Stimulated activated CD4-positive, alpha-beta T cell treated with anti-CD3 and anti-CD28 coated beads, Interleukin-4, amount 100 ng/mL, for 1 hour (primary cell): ENCODE measurements around the gene CGB5.
"Not testable (repeated sequence)": the region's sequence is repeated elsewhere in the genome, so short reads cannot be mapped to it uniquely, and the experiment has no call there.

ENCODE experiments used
- DNase-seq: peaks from one replicate; pipeline ENCODE4 v3.0.0-alpha.2; 2020

The CGB5 gene

DNA sequence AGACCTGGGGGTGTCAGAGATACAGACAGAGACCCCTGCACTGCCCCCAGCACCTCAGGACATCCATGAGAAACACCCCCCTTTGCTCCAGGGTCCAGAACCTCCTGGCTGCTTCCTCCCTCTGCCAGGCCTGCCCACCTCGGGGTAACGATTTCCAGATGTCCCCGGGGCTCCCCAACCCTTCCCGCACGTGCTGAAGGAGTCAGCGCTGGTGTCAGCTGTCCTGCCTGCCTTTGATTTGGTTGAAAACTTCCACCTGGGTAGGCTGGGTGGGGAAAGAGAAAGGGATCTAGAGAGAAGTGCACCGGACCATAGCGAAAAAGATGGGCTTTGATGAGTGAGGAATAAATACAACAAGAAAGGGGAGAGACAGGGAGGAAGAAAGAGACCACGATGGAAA, 15.4 kb downstream of the CGB5 start:
- DNase-seq: no peak

DNA sequence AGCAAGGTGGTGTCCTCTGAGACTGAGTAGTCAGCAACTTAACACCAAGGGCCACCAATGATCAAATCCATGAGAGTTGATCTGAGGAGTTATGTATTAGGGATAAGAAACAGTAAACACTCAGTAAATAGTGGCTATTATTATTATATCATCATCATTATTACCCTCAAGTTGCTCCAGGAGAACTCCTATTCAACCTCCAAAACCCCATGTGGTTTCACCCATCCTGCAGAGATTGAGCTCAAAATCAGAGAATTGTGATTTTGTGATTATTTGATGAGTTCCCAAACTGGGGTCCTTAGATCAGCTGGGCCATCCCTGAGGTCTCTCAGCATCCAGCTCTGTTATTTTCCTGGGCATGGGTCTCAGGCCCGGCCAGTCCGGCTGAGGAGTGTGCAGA, 17.4 kb downstream of the CGB5 start:
- no peak for DNase-seq

DNA sequence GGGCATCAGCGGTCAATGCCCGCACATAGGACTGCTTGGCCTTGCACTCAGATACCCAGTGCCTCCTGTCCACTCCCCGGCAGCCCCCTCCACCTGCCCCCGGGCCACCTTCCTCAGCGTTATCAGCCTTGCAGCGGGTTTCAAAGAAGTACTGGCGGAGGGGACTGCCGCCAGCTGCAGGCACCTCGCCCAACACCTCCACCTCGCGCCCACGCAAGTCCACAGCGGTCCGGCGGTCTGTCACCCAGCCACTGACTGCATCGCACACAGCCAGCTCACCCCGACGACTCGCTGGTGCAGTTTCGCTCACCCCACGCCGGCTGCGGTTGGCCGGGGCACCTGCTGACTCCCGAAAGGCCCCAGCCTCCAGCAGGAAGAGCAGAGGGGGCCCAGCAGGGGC, 17.8 kb downstream of the CGB5 start:
- DNase-seq: no peak

DNA sequence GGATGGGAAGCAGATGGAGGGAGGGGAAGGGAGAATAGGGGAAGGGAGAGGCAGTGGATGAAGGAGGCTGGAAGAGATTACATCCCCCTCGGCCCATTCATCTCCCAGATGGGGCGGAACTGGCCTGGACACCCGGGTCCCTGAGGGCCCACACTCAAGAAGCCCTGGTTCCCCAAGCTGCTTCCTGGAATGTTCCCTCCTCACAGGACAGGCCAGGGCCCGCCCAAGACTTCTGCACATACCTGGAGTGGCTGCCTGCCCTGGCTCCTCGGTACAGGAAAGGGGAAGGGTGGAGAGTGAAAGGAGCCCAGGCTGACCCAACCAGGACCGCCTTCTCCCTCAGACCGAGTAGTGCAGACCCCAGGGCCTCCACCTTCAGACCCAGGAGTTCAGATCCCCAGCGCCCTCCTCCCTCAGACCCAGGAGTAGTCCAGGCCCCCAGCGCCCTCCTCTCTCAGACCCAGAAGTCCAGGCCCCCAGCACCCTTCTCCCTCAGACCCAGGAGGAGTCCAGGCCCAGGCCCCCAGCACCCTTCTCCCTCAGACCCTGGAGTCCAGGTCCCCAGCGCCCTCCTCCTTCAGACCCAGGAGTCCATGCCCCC, 20.5 kb downstream of the CGB5 start:
- DNase-seq: no peak

DNA sequence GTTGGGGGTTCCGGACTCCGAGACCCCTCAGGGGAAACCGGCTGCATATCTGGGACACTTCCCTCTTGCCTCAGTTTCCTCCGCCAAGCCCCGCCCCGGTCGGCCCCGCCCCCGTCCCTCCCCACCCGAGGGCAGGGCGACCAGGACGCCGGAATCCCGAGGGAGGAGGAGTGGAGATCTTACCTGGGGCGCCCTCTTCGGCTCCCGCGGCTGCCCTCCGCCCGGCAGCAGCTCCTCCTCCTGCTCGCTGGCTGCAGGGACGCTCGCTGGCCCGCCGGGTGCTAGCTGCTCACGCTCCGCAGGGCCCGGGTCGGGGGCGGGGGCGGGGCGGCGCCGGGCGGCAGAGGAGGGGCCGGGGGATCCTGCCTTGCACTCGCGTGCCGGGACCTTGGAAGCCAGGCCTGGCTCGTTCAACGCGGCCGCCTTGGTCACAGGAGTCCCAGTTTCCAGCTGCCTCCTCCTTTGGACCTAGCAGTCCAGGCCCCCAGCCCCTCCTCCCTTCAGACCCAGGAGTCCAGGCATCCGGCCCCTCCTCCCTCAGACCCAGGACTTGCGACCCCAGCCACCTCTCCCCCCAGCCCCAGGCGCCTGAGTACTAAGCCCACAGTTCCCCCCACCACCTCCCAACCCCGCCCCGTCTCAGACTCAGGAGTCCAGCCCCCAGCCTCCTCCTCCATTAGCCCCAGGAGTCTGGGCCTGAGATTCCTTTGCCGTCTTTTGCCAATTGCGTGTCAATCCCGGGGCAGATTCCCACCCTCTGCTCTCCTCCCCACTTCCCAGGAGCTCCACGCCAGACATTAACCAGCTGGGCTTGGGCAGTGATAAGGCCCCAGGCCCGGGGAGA, 21.3 kb downstream of the CGB5 start, which contains the start of gene NTF4:
TSS of gene NTF4 (minus strand) at position 51 of the 844 bp plus-strand sequence. CDS start 2,821 bp downstream, outside the sequence.
- no peak for DNase-seq

DNA sequence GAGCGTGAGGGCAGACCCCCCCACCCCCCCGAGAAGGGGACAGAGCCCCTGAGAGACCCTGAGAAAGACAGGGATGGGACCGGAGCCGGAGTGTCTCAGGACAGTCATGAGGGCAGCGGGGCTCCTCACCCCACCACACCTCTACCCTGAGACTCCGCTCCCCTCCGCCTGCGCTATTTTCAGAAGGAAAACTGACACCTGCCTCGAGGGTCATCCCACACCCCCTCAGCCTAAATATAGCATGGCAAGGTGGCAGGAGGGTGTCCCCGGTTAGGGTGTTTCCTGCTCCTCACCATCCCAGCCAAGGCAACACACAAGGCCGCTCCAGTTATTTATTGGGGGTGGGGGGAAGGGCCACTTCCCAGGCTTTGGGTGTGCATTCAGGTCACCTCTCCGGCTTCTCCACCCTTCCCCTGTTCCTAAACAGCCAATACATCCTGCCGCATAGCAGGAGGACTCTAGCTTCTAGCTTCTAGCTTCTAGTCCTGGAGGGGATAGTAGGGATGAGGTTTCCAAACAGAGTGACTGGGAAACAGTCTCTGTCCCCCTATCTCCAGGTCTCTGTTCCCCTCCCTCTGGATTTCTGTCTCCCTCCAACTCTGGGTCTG, 22.4 kb downstream of the CGB5 start:
- DNase-seq: no peak

DNA sequence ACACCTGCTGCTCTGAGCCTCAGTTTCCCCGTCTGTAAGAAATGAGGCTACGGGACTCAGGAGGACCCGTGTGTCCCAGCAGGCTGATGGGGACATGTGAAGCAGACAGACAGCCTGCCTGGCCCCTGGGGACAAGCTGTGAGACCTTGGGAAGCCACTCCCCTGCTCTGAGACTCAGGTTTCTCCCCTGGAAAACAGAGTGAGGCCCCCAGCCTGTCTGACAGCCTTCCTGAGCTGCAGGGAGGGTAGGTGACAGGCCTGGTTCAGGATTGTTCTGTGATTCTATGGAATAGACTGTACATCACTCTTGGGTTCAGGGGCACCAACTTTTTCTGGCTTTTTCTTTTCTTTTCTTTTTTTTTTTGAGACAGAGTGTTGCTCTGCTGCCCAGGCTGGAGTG, 23.9 kb downstream of the CGB5 start:
- no peak for DNase-seq

DNA sequence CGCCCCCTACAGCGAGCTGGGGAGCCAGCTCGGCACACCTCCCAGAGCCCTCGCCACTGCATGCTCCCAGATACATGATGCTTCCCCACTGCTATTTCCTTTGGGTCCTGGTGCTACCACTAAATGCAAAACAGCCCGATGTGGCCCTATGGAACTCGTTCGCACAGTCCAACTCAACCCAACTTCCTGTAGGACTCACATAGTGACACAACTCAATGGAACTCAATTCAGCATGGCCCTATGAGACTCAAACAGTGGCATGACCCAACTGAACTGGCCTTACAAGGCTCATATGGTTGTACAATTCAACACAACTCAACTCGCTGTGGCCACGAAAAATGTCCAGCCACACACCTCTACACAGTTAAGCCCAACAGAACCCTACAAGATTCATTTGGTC, 25.4 kb downstream of the CGB5 start:
- DNase-seq: no peak

DNA sequence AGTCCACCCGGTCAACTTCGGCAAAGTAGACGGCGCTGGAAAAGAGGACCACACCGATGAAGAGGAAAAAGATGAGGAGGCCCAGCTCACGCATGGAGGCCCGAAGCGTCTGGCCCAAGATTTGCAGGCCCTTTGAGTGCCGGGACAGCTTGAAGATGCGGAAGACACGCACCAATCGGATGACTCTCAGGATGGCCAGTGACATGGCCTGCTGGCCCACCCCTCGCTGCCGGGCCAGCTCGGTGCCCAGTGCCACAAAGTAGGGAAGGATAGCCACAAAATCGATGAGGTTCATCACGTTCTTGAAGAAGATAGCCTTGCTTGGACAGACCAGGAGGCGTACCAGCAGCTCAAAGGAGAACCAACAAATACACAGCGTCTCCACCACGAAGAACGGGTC, 26.8 kb downstream of the CGB5 start:
- no peak for DNase-seq

DNA sequence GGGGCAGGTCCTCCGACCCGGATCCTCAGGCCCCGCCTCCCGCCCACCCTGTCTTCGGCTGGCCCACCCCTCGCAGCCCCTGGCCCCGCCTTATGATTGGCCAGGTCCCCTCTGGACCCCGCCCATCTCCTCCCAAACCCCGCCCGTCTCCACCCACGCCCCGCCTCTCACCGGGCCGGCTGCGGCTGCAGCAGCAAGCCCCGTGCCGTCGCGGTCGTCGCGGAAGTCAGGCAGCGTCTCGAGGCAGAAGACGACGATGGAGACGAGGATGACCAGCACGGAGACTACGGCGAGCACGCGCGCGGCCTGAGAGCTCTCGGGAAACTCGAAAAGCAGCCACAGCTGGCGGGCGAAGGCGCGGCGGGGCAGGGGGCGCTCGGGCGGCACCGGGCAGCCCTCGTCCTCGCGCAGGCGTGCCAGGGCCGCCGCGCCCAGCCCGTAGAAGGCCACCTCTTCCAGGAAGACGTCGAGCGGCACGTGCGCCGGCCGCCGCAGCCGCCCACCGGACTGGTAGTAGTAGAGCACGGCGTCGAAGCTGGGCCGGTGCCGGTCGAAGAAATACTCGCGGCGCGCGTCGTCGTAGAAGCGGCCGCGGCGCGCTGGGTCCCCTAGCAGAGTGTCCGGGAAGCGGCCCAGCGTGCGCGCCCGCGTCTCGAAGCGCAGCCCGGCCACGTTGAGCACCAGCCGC, 28.4 kb downstream of the CGB5 start:
- no peak for DNase-seq

DNA sequence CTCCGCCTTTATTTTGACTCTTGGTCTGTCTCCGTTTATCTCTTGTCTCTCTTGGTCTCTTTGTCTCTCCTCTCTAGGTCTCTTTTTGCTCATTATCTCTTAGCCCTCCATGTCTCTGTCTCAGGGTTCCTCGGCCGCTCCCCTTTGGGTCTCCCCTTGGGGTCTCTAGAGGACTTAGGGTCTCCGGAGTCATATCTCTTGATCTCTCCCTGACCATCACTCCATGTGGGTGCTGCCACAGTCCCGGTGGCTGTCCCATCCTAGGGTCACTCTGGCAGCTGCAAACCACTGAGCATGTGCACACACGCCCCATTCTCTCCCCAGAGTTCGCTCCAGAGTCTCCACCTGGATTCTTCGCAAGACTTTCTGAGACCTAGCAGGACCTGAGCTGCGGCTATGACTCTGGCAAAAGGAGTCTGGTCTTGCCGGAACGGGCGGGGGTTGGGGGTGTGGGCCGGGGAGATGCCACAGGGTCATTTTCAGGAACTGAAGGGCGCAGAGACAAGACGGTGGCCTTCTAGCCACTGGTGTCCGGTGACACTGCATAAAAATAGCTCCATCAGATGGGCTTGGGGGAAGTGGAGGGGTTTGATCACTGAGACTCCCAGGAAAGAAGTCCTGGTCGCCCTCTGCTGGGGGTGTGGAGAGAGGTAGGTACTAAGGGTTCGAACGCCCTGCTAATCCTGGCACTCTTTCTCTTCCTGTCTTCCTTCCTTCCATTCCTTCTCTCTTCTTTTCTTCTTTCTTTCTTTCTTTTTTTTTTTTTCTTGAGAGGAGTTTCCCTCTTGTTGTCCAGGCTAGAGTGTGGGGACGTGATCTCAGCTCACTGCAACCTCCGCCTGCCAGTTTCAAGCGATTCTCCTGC, 30.1 kb downstream of the CGB5 start:
- no peak for DNase-seq

DNA sequence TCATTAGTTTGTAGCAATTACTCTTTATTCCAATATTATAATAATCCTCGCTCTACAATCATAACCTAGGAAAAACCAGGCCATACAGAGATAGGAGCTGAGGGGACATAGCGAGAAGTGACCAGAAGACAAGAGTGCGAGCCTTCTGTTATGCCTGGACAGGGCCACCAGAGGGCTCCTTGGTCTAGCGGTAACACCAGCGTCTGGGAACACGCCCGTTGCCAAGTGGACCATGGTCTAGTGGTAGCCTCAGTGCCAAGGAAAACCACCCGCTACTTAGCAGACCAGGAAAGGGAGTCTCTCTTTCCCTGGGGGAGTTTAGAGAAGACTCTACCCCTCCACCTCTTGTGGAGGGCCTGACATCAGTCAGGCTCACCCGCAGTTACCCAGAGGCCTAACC, 31.2 kb downstream of the CGB5 start:
- DNase-seq: not testable (repeated sequence)

DNA sequence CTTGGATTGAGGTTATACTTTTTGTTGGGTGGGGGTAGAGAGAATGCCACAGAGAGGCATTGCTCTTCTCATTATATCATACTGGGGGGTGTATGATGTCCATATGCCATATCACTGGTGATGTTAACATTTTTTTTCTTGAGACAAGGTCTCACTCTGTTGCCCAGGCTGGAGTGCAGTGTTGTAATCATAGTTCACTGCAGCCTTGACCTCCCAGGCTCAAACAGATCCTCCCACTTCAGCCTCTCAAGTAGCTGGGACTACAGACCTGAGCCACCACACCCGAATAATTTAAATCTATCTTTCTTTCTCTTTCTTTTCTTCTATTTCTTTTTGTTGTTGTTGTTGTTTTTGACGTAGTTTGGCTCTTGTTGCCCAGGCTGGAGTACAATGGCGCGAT, 36.7 kb downstream of the CGB5 start:
- DNase-seq: no peak

DNA sequence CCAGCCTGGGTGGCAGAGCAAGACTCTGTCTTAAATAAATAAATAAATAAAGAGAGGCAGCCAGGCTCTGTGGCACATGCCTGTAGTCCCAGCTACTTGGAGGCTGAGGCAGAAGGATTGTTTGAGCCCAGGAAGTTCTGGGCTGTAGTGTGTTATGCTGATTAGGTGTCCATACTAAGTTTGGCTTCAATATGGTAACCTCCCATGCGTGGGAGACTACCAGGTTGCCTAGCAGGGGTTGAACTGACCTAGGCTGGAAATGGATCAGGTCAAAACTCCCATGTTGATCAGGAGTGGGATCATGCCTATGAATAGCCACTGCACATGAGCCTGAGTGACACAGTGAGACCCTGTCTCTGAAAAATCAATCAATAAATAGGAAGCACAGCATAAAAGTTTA, 37.6 kb downstream of the CGB5 start:
- no peak for DNase-seq

DNA sequence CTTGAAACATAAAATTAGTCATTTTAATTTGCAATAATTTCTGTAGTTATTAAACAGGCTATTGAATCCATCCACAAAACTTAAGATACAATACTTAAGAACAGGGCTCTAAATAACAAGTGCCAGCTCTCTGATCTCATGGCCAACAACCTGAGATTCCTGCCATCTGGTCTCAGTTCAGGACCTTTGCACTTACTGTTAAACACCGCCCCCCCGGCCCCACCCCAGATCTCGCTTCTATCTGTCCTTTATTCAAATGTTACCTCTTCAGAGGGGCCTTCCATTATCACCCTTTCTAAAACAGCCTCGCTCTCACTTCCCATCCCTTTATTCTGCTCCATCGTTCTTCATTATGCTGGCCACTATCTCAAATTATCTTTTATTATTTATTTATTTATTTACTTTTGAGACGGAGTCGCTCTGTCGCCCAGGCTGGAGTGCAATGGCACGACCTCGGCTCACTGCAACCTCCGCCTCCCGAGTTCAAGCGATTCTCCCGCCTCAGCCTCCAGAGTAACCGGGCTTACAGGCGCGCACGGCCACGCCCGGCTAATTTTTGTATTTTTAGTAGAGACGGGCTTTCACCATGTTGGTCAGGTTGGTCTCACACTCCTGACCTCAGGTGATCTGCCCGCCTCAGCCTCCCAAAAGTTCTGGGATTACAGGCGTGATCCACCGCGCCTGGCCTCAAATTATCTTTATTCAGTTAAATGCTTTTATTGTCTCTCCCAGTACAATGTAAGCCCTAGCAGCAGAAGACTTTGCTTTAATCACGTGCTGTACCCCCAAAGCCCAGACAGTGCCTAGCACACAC, 40.8 kb downstream of the CGB5 start:
- DNase-seq: no peak

DNA sequence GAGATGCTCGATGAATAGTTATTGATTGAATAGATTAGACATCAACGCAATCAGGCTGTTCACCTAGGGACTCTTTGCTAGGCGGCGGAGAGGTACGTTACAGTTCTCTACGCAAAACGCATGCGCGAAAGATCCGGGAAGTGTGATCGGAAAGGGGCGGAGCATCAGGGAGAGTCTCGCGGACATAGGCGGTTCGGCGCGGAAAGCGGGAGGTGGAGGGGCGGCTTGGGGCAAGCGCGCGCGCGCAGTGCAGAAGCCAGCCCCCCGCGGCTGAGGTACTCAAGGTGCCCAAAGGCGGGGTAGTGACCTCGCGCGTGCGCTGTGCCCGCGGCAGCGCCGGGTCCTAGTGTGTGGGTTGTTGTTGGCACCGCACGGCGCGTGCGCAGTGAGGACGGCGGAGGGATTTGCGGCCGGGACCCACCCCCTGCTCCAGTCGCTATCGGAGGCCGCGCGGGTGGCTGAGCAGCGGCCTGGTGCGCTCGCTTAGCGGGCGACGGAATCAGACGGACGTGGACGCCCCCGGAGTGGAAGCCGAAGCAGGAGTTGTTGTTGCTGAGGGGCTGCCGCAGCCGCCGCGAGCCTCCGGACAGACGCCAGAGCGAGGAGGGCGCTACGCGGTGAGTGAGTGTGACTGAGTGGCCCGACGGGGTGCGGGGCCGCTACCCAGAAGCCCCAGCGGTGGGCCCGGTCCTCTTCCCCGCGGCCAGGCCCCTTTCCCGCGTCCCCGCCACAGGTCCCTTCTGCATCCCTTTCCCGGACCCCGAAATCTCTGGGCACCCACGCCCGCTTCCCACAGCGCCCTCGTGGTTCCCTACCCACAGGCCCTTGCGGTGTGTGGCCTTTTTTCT, 41.6 kb downstream of the CGB5 start, which contains the start of gene SNRNP70:
TSS of gene SNRNP70 (plus strand) at position 432 of the 848 bp plus-strand sequence. CDS start 964 bp downstream, outside the sequence.
- DNase-seq: peak; percentile 98

DNA sequence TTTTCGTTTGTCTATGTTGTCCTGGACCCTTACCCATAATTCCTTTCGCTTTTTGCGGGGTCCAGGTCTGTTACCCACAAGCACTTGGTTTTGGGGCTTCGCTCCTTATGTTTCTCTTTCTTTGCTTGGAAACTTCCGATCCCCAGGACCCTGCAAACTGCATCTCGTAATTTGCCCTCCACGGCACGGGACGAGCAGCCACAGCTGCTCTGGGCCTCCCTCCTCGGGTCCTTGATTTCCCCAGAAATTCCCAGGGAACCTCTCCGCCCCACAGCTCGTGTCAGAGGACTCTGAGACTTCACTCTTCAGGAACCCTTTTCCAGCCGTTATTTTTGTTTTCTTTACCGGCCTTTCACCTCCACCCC, 42.2 kb downstream of the CGB5 start:
- no peak for DNase-seq

DNA sequence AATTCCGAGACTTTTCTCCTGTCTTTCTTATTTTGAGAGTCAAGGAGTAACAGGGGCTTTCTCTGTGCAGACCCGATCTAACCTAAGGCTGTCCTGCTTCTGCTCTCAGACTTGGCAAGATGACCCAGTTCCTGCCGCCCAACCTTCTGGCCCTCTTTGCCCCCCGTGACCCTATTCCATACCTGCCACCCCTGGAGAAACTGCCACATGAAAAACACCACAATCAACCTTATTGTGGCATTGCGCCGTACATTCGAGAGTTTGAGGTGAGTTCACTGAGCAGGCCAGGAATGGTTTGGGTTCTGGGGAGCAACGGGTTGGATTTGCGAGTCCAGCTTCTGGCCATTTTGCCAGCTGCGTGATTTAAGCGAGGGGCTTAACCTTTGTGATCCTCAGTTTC, 42.6 kb downstream of the CGB5 start:
- no peak for DNase-seq

DNA sequence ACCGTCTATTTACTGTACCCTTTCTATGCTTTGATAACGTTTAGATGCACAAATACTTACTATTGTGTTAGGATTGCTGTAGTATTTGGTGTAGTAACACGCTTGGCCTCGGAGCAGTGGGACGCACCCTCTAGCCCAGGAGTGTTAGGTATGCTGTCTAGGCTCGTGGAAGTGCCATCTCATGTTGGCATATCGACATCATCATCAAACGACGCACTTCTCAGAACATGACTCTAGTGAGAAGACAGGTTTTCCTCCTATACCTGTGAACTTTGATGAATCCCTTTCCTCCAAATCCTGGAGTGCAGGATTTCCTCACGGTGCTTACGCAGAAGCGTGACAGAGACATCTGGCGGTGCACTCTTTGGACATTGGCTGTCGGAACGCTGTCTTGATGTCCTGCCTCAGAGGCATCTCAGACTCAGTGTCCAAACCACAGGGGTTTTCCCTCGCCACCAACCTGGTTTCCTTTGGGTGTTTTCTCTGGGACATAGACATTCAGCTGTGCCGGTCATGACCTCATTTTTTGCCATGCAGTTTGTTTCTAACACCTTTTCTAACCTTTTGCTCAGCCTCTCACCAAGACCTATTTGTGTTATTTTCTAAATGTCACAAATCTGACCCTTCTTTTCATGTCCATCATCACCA, 47.9 kb downstream of the CGB5 start:
- DNase-seq: no peak

DNA sequence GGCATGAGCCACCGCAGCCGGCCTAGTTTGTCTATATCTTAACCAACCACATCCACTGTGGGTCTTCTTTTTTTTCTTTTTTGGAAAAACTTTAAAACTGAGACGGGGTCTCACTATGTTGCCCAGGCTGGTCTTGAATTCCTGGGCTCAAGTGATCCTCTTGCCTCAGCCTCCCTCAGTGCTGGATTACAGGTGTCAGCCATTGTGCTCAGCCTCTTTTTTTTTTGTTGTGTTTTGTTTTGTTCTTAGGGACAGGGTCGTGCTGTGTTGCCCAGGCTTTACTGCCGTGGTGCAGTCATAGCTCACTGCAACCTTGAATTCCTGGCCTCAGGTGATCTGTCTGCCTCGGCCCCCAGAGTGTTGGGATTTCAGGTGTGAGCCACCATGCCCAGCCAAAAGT, 49.0 kb downstream of the CGB5 start:
- no peak for DNase-seq
